ENCODE results near the gene HMOX1.

The HMOX1 gene

GRCh38 chr22:35417606-35418005, 36.7 kb downstream of the HMOX1 start:
- no peaks in the 10 kb centered on the region for H3K4me1 ChIP-seq (ENCODE audit: control insufficient read depth, low read length)
- peaks cover 94% of the 10 kb centered on the region for H3K36me3 ChIP-seq (ENCODE audit: control insufficient read depth, low read length)
- 0 out of 2 replicates have a peak, but pooled peaks cover 4% of the 10 kb centered on the region for H4K20me1 ChIP-seq (ENCODE audit: control insufficient read depth, insufficient read depth, low read depth, low read length)
- no peaks in the 10 kb centered on the region for H3K9me2 ChIP-seq (replicated peaks; ENCODE audit: control insufficient read depth, low read length)
- no peak overlapping the region for H3K4me3 ChIP-seq (ENCODE audit: low read length)
- H3K27me3 ChIP-seq (ENCODE audit: control insufficient read depth, low read length) = no peaks in the 10 kb centered on the region
- no peaks in the 10 kb centered on the region for H3F3A ChIP-seq (ENCODE audit: control insufficient read depth, insufficient read depth)
- no peak overlapping the region for H3K4me2 ChIP-seq (ENCODE audit: low read length)
- TF ChIP-seq CTCF (IDR thresholded peaks at IDR 0.05; ENCODE audit: low read depth, low read length, poor library complexity, severe bottlenecking) = no peak
- TF ChIP-seq EZH2phosphoT487 (IDR thresholded peaks at IDR 0.05; ENCODE audit: borderline replicate concordance, low read length) = no peak
- no peaks in the 10 kb centered on the region for H3K9me3 ChIP-seq (ENCODE audit: control insufficient read depth, insufficient read depth, low read length)
- H3K79me2 ChIP-seq (ENCODE audit: control insufficient read depth, low read length) = peaks cover 12% of the 10 kb centered on the region
- H3K27ac ChIP-seq (ENCODE audit: low read depth, low read length) = no peak overlapping the region

- 0 out of 2 replicates have a peak, but pooled peaks cover 4% of the 10 kb centered on the region for H4K20me1 ChIP-seq (ENCODE audit: control insufficient read depth, insufficient read depth, low read depth, low read length)
- peaks cover 95% of the 10 kb centered on the region for H3K36me3 ChIP-seq (ENCODE audit: control insufficient read depth, low read length)
These were observed 37.2 kb downstream of the HMOX1 start for GRCh38 chr22:35418088-35418487.

GRCh38 chr22:35418731-35419130, 37.8 kb downstream of the HMOX1 start:
- no peak overlapping the region for H3K4me3 ChIP-seq (ENCODE audit: low read length)
- 0 out of 2 replicates have a peak, but pooled peaks cover under 1% of the 10 kb centered on the region for H4K20me1 ChIP-seq (ENCODE audit: control insufficient read depth, insufficient read depth, low read depth, low read length)
- no peak overlapping the region for H3K4me2 ChIP-seq (ENCODE audit: low read length)
- no peaks in the 10 kb centered on the region for H3K9me3 ChIP-seq (ENCODE audit: control insufficient read depth, insufficient read depth, low read length)
- no peaks in the 10 kb centered on the region for H3K9me2 ChIP-seq (replicated peaks; ENCODE audit: control insufficient read depth, low read length)
- H3K79me2 ChIP-seq (ENCODE audit: control insufficient read depth, low read length) = peaks cover 8% of the 10 kb centered on the region
- H3K36me3 ChIP-seq (ENCODE audit: control insufficient read depth, low read length) = peaks cover 95% of the 10 kb centered on the region
- no peak overlapping the region for H3K27ac ChIP-seq (ENCODE audit: low read depth, low read length)
- no peaks in the 10 kb centered on the region for H3F3A ChIP-seq (ENCODE audit: control insufficient read depth, insufficient read depth)
- H3K27me3 ChIP-seq (ENCODE audit: control insufficient read depth, low read length) = no peaks in the 10 kb centered on the region
- TF ChIP-seq EZH2phosphoT487 (IDR thresholded peaks at IDR 0.05; ENCODE audit: borderline replicate concordance, low read length) (no peak), CTCF (IDR thresholded peaks at IDR 0.05; ENCODE audit: low read depth, low read length, poor library complexity, severe bottlenecking) (no peak)
- no peaks in the 10 kb centered on the region for H3K4me1 ChIP-seq (ENCODE audit: control insufficient read depth, low read length)

More at GRCh38 chr22:35418088-35418487, 37.2 kb downstream of the HMOX1 start:
- Histone ChIP-seq H3K79me2 (ENCODE audit: control insufficient read depth, low read length) (peaks cover 10% of the 10 kb centered on the region), H3K4me2 (ENCODE audit: low read length) (no peak overlapping the region), H3K4me1 (ENCODE audit: control insufficient read depth, low read length) (no peaks in the 10 kb centered on the region), H3K9me3 (ENCODE audit: control insufficient read depth, insufficient read depth, low read length) (no peaks in the 10 kb centered on the region), H3K27me3 (ENCODE audit: control insufficient read depth, low read length) (no peaks in the 10 kb centered on the region), H3K27ac (ENCODE audit: low read depth, low read length) (no peak overlapping the region), H3F3A (ENCODE audit: control insufficient read depth, insufficient read depth) (no peaks in the 10 kb centered on the region), H3K4me3 (ENCODE audit: low read length) (no peak overlapping the region), H3K9me2 (replicated peaks; ENCODE audit: control insufficient read depth, low read length) (no peaks in the 10 kb centered on the region)
- TF ChIP-seq CTCF (IDR thresholded peaks at IDR 0.05; ENCODE audit: low read depth, low read length, poor library complexity, severe bottlenecking) = no peak
- no peak for TF ChIP-seq EZH2phosphoT487 (IDR thresholded peaks at IDR 0.05; ENCODE audit: borderline replicate concordance, low read length)

All from DOHH2 (cell line).